Liver (tissue), 3 donors: Measurements from ENCODE around the gene ACSM6.

Source experiments
- GABPA ChIP-seq, 2 donors: IDR thresholded peaks in 1 of 2; conservative IDR thresholded peaks in 1 of 2; 2 replicates each; pipeline ENCODE4 v1.6.1; 2016; ENCODE audit warnings: antibody characterized with exemption in 2 of 2, mild to moderate bottlenecking in 1 of 2, moderate library complexity in 1 of 2
- JUND ChIP-seq, 2 donors: IDR thresholded peaks; 2 replicates each; pipeline ENCODE4 v1.6.1; 2016; ENCODE audit warnings: antibody characterized with exemption in 2 of 2
- NR2F2 ChIP-seq: IDR thresholded peaks from 2 replicates; pipeline ENCODE4 v1.6.1; 2016; ENCODE audit warnings: antibody characterized with exemption
- RAD21 ChIP-seq, 2 donors: IDR thresholded peaks; 2 replicates each; pipeline ENCODE4 v1.6.1; 2016; ENCODE audit warnings: antibody characterized with exemption in 2 of 2, mild to moderate bottlenecking in 2 of 2
- SP1 ChIP-seq: IDR thresholded peaks from 2 replicates; pipeline ENCODE4 v1.6.1; 2018; ENCODE audit warnings: antibody characterized with exemption, mild to moderate bottlenecking
- TAF1 ChIP-seq: conservative IDR thresholded peaks from 2 replicates; pipeline ENCODE4 v1.6.1; 2016; ENCODE audit warnings: antibody characterized with exemption, mild to moderate bottlenecking
- YY1 ChIP-seq: IDR thresholded peaks from 2 replicates; pipeline ENCODE4 v1.6.1; 2016; ENCODE audit warnings: antibody characterized with exemption, mild to moderate bottlenecking
- TF ChIP-seq, protein P1 (sequence below): fragments of 150-350 bp; IDR thresholded peaks from 2 replicates; pipeline ENCODE4 v1.5.1; 2017; ENCODE audit warnings: improper control_type of control experiment, low read depth, low read length; ENCODE audit not compliant: missing input control
- TF ChIP-seq, protein P2 (sequence below): IDR thresholded peaks from 2 replicates; pipeline ENCODE4 v1.6.1; 2016; ENCODE audit warnings: antibody characterized with exemption, mild to moderate bottlenecking
- TF ChIP-seq, protein P3 (sequence below): IDR thresholded peaks from 2 replicates; pipeline ENCODE4 v1.6.1; 2016; ENCODE audit warnings: antibody characterized with exemption
- TF ChIP-seq, protein P4 (sequence below): IDR thresholded peaks from 2 replicates; pipeline ENCODE4 v1.6.1; 2016; ENCODE audit warnings: antibody characterized with exemption
- TF ChIP-seq, protein P5 (sequence below): IDR thresholded peaks from 2 replicates; pipeline ENCODE4 v1.6.1; 2016; ENCODE audit warnings: antibody characterized with exemption
- donor health status: healthy.
- donor health status: healthy.

DNA sequence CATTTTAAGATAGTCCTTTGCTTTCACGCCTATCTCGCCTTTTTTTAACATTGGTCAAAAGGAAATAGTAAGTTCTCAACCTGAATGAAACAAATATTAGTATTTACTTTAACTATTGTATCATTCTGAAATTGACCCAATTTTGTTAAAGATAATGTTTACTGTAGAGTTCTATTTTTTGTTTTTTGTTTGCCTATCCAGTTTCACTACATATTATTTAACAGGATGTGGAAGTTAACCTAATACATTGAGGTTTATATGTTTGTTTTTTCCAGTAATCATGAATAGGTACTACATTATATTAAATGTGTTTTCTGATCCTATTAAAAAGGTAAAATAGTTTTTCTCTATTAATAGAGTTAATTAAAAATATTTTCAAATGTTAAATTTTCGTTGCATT lies 26.5 kb downstream of the ACSM6 start:
- TF ChIP-seq, protein P1, sequence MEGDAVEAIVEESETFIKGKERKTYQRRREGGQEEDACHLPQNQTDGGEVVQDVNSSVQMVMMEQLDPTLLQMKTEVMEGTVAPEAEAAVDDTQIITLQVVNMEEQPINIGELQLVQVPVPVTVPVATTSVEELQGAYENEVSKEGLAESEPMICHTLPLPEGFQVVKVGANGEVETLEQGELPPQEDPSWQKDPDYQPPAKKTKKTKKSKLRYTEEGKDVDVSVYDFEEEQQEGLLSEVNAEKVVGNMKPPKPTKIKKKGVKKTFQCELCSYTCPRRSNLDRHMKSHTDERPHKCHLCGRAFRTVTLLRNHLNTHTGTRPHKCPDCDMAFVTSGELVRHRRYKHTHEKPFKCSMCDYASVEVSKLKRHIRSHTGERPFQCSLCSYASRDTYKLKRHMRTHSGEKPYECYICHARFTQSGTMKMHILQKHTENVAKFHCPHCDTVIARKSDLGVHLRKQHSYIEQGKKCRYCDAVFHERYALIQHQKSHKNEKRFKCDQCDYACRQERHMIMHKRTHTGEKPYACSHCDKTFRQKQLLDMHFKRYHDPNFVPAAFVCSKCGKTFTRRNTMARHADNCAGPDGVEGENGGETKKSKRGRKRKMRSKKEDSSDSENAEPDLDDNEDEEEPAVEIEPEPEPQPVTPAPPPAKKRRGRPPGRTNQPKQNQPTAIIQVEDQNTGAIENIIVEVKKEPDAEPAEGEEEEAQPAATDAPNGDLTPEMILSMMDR = no peak
- TF ChIP-seq, protein P2, sequence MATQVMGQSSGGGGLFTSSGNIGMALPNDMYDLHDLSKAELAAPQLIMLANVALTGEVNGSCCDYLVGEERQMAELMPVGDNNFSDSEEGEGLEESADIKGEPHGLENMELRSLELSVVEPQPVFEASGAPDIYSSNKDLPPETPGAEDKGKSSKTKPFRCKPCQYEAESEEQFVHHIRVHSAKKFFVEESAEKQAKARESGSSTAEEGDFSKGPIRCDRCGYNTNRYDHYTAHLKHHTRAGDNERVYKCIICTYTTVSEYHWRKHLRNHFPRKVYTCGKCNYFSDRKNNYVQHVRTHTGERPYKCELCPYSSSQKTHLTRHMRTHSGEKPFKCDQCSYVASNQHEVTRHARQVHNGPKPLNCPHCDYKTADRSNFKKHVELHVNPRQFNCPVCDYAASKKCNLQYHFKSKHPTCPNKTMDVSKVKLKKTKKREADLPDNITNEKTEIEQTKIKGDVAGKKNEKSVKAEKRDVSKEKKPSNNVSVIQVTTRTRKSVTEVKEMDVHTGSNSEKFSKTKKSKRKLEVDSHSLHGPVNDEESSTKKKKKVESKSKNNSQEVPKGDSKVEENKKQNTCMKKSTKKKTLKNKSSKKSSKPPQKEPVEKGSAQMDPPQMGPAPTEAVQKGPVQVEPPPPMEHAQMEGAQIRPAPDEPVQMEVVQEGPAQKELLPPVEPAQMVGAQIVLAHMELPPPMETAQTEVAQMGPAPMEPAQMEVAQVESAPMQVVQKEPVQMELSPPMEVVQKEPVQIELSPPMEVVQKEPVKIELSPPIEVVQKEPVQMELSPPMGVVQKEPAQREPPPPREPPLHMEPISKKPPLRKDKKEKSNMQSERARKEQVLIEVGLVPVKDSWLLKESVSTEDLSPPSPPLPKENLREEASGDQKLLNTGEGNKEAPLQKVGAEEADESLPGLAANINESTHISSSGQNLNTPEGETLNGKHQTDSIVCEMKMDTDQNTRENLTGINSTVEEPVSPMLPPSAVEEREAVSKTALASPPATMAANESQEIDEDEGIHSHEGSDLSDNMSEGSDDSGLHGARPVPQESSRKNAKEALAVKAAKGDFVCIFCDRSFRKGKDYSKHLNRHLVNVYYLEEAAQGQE = no peak
- no peak for TF ChIP-seq YY1
- no peak for TF ChIP-seq JUND (IDR thresholded peaks at IDR 0.05)
- TF ChIP-seq, protein P3, sequence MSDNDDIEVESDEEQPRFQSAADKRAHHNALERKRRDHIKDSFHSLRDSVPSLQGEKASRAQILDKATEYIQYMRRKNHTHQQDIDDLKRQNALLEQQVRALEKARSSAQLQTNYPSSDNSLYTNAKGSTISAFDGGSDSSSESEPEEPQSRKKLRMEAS = no peak
- TF ChIP-seq GABPA (IDR thresholded peaks at IDR 0.05 in 1 of 2, conservative IDR thresholded peaks at IDR 0.05 in 1 of 2) = no peak
- no peak for TF ChIP-seq TAF1
- TF ChIP-seq, protein P4, sequence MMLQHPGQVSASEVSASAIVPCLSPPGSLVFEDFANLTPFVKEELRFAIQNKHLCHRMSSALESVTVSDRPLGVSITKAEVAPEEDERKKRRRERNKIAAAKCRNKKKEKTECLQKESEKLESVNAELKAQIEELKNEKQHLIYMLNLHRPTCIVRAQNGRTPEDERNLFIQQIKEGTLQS = no peak
- no peak for TF ChIP-seq SP1
- TF ChIP-seq, protein P5, sequence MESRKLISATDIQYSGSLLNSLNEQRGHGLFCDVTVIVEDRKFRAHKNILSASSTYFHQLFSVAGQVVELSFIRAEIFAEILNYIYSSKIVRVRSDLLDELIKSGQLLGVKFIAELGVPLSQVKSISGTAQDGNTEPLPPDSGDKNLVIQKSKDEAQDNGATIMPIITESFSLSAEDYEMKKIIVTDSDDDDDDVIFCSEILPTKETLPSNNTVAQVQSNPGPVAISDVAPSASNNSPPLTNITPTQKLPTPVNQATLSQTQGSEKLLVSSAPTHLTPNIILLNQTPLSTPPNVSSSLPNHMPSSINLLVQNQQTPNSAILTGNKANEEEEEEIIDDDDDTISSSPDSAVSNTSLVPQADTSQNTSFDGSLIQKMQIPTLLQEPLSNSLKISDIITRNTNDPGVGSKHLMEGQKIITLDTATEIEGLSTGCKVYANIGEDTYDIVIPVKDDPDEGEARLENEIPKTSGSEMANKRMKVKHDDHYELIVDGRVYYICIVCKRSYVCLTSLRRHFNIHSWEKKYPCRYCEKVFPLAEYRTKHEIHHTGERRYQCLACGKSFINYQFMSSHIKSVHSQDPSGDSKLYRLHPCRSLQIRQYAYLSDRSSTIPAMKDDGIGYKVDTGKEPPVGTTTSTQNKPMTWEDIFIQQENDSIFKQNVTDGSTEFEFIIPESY = no peak
- no peak for TF ChIP-seq RAD21 (IDR thresholded peaks at IDR 0.05)
- no peak for TF ChIP-seq NR2F2
